Muscle of arm (tissue), 12 donors: Measurements from ENCODE around the gene SMU1. TPM values are rescaled to one million over a fixed set of nuclear protein-coding genes. Genes with fewer than 3 reads are reported as not detected.
"Not testable (repeated sequence)": the region's sequence is repeated elsewhere in the genome, so short reads cannot be mapped to it uniquely, and the experiment has no call there.

Experiments
- DNase-seq: peaks from one replicate; pipeline ENCODE4 v3.0.0-alpha.2; 2013
- polyA plus RNA-seq, 12 donors: library from polyadenylated mRNA; unstranded; fragments of 120-200 nt; gene quantifications; one replicate each; pipeline ENCODE4 v1.2.1, GENCODE V29; 2013; ENCODE audit not compliant: insufficient read length in 12 of 12

Gene SMU1
- polyA plus RNA-seq, 12 donors = 14.9 to 58.1 (median 18.7) TPM

GRCh38 chr9:33017283-33018041 lies 59.0 kb downstream of the SMU1 start:
- no peak for DNase-seq

DNA sequence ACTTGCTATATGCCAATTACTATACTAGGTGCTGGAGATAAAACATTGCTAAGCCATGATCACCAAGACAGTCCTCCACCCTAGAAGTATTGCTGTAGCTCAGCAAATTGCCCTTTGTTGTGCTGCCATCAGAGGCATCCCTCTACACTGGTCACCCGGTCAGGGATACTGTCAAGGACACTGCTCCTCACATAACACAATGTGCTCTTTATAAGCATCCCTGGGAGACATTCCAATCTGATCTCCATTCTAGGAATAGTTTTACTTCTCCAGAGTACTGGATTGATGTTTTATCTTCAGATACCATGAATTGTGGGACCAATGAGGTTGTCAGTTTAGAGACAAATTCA lies 61.8 kb downstream of the SMU1 start:
- DNase-seq = no peak

DNA sequence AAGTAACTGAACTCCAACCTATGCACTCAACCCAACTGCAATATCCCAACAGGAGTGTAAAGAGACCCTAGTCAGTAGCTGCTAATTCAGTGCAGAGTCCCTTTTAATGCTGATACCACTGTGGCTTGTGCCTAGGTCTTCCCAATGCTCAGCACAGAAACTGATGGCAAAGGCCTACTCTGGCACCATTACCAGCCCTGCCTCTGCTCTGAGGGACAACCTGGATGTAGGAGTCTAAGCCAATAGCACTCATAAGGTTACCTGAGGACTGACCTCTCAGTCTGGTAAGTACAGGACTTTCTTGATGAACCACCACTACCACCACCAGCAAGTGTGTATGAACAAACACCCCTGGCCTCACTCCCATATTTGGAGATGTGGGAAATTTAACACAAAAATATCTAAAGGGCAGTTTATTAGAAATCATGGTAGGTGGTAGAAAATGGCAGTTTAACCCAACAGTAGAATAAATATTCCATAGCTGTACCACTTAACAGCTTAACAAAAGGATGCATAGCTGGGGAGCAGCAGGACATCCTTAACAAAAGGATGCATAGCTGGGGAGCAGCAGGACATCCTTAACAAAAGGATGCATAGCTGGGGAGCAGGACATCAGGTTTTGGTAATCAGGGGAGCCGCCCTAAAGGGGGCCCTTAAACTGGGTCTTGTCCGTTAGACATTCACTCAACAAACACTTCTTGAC lies 62.4 kb downstream of the SMU1 start:
- no peak for DNase-seq

DNA sequence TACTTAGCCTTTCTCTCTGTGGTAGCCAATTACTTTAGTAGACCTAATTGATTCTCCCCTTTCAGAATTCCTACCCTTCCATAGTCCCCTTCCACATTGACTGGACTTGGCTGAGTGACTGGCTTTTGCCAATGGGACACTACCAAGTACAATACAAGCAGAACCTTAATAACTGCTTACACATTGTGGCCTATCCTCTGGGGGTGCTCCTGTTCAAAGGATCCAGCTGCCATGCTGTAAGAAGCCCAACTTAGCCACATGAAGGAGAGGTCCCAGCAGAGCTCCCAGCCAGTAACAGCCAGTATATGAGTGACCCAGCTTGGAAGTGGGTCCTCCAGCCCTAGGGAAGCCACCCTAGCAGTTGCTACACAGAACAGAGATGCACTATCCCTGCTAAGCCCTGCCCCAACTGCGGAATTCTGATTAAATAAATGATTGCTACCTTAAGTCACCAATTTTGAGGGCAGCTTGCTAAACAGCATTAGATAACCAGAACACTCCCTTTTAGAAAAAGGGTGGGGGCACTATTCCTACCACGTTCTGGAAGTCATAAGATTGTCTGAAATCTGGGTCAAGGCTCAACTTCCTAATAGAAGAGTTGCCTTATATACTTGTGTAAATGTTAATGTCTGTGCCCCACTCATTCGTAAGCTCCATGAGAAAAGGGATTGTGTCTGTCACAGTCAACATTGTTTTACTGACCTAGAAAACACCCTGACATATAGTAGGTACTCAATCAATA lies 64.0 kb downstream of the SMU1 start:
- DNase-seq = no peak

- DNase-seq = no peak
Measured at GRCh38 chr9:33011831-33012230, 64.6 kb downstream of the SMU1 start.

- no peak for DNase-seq
Measured at GRCh38 chr9:33007755-33008154, 68.7 kb downstream of the SMU1 start.

GRCh38 chr9:33005335-33005734 lies 71.1 kb downstream of the SMU1 start:
- not testable (repeated sequence) for DNase-seq

DNA sequence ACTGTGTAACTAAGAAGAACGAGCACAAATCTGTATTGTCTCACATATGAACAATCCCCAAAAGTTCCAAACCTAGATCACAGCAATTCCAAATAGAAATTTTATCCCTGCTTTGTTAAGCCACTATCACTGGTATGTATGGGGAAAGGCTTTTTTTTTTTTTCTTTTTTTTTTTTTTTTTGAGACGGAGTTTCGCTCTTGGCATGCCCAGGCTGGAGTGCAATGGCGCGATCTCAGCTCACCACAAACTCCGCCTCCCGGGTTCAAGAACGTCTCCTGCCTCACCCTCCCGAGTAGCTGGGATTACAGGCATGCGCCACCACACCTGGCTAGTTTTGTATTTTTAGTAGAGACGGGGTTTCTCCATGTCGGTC lies 75.8 kb downstream of the SMU1 start:
- peak; percentile 4 for DNase-seq

DNA sequence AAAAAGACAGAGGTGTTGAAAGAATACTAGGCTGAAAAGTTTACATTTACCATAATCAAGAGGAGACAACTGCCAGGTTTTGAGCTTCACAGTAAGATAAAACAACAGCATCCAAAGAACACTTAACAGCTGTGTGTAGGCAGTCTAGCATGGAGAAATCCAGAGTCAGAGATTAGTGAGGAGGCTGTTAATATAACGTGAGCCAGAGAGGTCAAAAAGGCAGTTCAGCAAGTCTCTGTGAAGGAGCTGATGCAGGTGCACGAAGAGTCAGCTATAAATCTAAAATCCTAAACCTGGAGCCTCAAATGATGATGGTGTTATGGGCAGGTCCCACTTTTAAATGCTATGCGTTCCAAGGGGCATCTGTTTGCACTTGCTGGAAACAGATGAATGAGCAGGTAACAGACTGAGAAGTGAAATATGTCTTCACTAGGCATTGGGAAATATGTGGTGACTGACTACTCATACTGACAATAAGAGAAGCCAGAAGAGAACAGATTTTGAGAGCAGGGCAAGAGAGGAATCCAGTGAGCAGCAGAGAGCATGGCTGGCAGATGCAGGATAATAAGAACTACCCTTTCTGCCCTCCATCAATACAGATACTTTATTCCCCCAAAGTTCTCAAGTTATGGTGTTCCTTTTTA lies 83.8 kb downstream of the SMU1 start:
- no peak for DNase-seq

- DNase-seq = no peak
Measured at GRCh38 chr9:32991897-32992594, 84.4 kb downstream of the SMU1 start.

Other genes starting within 250 kb of the SMU1 start
- gene APTX, start 75.0 kb downstream of the SMU1 start, polyA plus RNA-seq = 10 to 100 TPM in 11 of 12 donors, not detected in 1; 19.9 to 29.4 (median 25.5) TPM
- 100 to 1,000 TPM in 7 of 12 donors, 10 to 100 TPM in 4, not detected in 1; 64.9 to 127 (median 109) TPM for gene DNAJA1, start 51.4 kb downstream of the SMU1 start, polyA plus RNA-seq
- gene B4GALT1, start 90.7 kb upstream of the SMU1 start, polyA plus RNA-seq = 100 to 1,000 TPM in 1 of 12 donors, 10 to 100 TPM in 11; 34.6 to 569 (median 45.1) TPM
- under 1 TPM in 2 of 12 donors, not detected in 10; 0.49 to 0.78 TPM for gene SPINK4, start 163.5 kb upstream of the SMU1 start, polyA plus RNA-seq
- gene BAG1, start 188.0 kb upstream of the SMU1 start, polyA plus RNA-seq = 10 to 100 TPM in 11 of 12 donors, not detected in 1; 44.5 to 87.3 (median 76.7) TPM
- gene CHMP5, start 188.4 kb upstream of the SMU1 start, polyA plus RNA-seq = 10 to 100 TPM in 11 of 12 donors, not detected in 1; 61.7 to 93.0 (median 83.2) TPM
- 10 to 100 TPM in 11 of 12 donors, not detected in 1; 23.2 to 35.4 (median 27.8) TPM for gene NFX1, start 213.8 kb upstream of the SMU1 start, polyA plus RNA-seq